GM12891 (cell line): Measurements from ENCODE around the gene DOK3.

Source experiments
- DNase-seq: peaks from one replicate; pipeline ENCODE4 v3.0.0; 2011; ENCODE audit warnings: low spot score; ENCODE audit not compliant: insufficient read length
- FAIRE-seq: peaks from 2 replicates; lab custom pipeline; 2011; peaks lifted over from hg19 to GRCh38; lab: Jason Lieb, UNC
- PAX5 ChIP-seq: IDR thresholded peaks from 2 replicates; pipeline ENCODE4 v1.6.1; 2011; ENCODE audit warnings: low read length, moderate library complexity, mild to moderate bottlenecking; ENCODE audit not compliant: insufficient read depth, severe bottlenecking
- POLR2A ChIP-seq: IDR thresholded peaks from 2 replicates; pipeline ENCODE4 v1.6.1; 2011; ENCODE audit warnings: low read depth, low read length, control low read depth
- POLR2AphosphoS5 ChIP-seq: IDR thresholded peaks from 2 replicates; pipeline ENCODE4 v1.6.1; 2011; ENCODE audit warnings: low read depth, low read length, control low read depth
- POU2F2 ChIP-seq: IDR thresholded peaks from 2 replicates; pipeline ENCODE4 v1.6.1; 2011; ENCODE audit warnings: low read depth, mild to moderate bottlenecking, control low read depth, low read length, moderate library complexity
- SPI1 ChIP-seq: IDR thresholded peaks from 2 replicates; pipeline ENCODE4 v1.6.1; 2011; ENCODE audit warnings: low read depth, low read length, control low read depth
- TAF1 ChIP-seq: IDR thresholded peaks from 2 replicates; pipeline ENCODE4 v1.6.1; 2011; ENCODE audit warnings: low read depth, low read length, control low read depth

DOK3 gene

DNA sequence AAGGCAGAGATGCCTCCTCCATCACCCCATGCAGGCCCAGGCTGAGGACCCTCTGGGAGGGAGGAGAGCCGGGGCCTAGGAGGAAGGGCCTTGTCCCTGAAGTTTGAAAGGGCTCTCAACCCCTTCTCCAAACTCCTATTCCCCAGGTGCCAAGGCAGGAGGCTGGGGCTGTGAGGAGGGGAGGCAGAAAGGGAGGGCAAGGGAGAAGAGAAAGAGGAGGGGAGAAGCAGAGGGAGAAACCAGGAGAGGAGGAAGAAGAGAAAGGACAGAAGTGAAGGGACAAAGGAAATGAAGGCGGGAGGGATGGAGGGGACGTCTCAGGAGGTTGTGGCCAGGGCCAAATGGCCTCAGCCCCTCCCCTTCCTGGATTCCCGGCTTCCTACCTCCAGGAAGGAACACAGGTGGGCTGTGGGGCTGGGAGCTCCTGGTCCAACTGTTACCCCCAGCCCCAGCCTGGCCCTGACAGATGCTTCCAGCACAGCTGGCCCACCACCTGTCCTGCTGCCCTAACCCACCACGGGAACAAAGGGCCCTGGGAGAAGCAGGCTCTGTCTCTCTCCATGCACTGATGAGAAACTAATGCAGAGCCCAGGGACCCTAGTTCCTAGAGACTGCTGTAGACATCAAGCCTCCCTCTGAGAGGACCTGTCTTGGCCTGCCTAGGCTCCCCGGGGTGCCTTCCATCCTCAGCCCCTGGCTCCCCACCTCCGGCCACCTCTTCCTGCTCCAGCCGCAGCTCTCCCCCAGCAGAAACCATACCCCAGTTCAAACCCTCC is 39.7 kb downstream of the DOK3 start:
- FAIRE-seq (no peak), DNase-seq (no peak)
- TF ChIP-seq SPI1 (no peak), POU2F2 (no peak), POLR2A (no peak), PAX5 (no peak), TAF1 (no peak), POLR2AphosphoS5 (no peak)

DNA sequence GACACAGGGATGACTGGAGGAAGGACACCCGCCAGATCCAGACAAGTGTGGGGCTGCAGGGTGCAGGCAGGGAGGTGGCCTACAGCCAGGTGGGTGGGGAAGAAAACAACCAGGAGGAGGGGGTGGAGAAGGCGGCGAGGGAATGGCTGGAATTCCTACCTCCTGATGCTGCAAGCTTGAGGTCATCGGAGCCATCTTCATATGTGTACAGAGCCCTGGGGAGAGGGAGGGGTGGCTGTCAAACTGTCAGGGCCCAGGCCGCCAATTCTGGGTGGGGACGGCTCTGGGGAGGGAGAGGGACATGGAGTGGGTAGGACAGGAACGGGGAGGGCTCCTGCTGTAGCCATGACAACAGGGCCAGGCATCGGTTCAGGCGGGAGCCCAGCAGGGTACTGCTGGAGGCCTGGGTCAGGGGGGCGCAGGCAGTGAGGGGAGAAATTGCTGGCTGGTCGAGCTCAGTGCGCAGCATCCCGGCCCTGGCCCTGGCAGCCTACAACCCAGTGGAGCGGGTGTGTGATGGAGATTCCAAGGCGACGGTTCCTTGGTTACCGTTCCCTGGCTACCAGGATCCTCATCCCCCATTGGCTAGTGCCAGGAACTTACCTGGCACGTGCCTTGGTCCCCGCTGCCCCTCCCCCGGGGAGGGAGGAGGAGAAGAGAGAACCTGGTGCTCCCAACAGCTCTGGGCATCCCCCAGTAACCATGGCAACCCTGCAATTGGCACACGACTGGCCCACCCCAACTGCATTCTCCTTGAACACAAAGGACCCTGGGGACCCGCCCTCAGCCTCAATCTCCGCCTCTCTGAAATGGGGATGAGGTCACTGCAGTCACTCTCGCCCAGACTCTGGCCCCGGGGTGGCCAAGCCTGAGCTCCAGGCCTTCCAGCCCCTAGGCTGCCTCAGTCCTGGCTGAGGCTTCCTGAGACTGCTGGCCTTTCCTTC is 40.7 kb downstream of the DOK3 start:
- TF ChIP-seq POLR2AphosphoS5 (no peak), PAX5 (no peak), POLR2A (no peak), POU2F2 (no peak), SPI1 (no peak), TAF1 (no peak)
- DNase-seq (no peak), FAIRE-seq (no peak)

DNA sequence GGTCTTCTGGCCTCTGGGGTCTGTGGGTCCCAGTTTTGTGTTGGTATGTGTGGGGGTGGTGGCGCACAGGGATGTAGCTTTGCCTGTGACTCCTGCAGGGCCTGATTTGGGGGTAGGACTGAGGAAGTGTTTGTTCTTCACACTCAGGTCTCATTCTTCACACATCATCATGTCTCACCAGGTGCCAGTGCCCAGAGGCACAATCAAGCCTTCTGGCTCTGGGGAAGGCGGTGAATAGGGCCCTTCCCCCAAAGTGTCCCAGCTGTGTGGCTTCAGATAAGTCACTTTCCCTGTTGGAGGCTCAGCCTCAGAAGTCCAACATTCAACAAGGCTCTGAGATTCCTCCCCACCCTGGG is 41.3 kb downstream of the DOK3 start:
- DNase-seq, result no peak
- FAIRE-seq, result no peak

DNA sequence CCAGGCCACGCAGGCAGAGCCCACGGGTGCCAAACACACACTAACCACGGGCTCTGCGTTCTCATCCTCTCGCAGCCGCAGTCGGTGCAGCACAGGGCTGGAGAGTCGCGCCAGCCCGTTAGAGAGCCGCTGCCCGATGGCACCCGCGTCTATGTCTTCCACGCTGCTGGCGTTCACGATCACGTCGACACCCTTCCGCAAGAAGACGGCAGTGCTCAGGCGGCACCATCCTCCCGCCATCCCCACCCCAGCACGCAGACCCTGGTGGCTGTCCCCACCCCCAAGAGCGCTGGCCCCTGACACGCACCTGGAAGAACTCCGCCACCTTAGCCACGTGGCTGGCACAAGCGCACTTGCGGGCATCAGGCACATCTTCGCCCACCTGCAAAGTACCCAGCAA is 42.2 kb downstream of the DOK3 start:
- FAIRE-seq (no peak), DNase-seq (no peak)
- TF ChIP-seq POLR2A, result no peak
- TF ChIP-seq SPI1, result no peak
- TF ChIP-seq TAF1, result no peak
- TF ChIP-seq POU2F2, result no peak
- TF ChIP-seq POLR2AphosphoS5, result no peak
- TF ChIP-seq PAX5, result no peak

More for the DNA sequence above, 41.3 kb downstream of the DOK3 start:
- TF ChIP-seq TAF1 (no peak), PAX5 (no peak), POLR2AphosphoS5 (no peak), SPI1 (no peak), POU2F2 (no peak), POLR2A (no peak)

DNA sequence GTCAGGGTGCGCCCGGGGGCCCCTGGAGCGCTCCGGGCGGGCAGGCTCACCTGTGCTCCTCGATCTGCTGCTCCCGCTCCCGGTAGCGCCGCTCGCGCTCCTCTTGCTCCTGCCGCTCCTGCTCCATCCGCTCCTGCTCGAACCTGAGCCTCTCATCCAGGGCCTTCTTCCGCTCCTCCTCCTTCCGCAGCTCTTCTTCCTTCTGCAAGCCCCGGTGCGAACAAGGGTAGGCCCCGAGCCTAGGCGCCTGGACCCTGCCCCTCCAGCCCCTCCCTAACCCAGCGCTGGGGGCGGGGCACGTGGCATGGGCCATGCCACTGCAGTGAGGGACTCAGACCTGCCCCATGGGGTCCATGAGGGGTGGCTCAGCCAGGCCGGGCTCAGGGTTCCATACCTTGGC is 42.8 kb downstream of the DOK3 start:
- TF ChIP-seq TAF1 (no peak), SPI1 (no peak), POLR2AphosphoS5 (no peak), PAX5 (no peak), POU2F2 (no peak), POLR2A (no peak)
- DNase-seq (no peak), FAIRE-seq (no peak)

DNA sequence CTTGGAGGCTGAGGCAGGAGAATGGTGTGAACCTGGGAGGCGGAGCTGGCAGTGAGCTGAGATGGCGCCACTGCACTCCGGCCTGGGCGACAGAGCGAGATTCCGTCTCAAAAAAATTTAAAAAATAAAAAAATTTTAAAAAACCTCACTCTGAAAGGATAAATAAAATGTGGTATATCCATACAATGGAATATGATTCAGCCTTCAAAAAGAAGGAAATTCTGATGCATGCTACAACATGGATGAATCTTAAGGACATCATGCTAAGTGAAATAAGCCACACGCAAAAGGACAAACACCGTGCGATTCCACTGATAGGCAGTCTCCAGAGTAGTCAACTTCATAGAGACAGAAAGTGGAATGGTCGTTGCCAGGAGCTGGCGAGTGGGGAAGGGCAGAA is 44.6 kb downstream of the DOK3 start:
- DNase-seq (no peak), FAIRE-seq (peak; percentile 23)
- TF ChIP-seq PAX5, result no peak
- no peak for TF ChIP-seq POU2F2
- no peak for TF ChIP-seq SPI1
- TF ChIP-seq POLR2A, result no peak
- TF ChIP-seq POLR2AphosphoS5, result no peak
- no peak for TF ChIP-seq TAF1

DNA sequence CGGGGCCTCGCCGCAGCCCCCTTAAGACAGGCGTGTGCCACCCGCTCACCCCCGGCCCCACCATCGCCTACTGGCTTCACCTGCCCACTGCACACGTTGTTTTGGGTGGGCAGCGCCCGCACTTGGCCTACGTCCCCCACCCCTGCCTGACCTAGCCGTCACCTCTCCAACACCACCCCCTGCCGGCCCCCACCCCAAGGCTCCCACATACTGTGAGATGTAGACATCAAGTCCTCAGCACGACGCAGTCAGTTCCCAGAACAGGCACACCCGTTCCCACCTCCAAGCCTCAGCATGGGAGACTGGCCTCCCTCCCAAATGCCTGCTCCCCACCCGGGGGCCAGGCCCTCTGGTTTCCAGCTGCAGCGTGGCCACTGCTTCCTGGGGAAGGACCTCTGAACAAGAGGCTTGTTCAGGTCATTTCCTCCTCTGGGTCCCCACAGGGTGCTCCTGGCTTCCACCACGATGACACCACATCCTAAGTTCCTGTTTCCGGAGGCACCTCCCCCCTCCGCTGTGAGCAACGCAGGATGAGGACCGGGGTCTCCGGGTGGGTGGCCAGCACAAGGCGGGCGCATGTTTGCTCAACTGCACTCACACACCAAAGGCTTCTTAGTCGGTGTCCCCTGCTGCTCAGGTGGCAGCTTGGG is 47.5 kb downstream of the DOK3 start:
- FAIRE-seq, result no peak
- TF ChIP-seq TAF1 (no peak), POLR2AphosphoS5 (no peak), POLR2A (no peak), POU2F2 (no peak), SPI1 (no peak), PAX5 (no peak)
- DNase-seq, result no peak

DNA sequence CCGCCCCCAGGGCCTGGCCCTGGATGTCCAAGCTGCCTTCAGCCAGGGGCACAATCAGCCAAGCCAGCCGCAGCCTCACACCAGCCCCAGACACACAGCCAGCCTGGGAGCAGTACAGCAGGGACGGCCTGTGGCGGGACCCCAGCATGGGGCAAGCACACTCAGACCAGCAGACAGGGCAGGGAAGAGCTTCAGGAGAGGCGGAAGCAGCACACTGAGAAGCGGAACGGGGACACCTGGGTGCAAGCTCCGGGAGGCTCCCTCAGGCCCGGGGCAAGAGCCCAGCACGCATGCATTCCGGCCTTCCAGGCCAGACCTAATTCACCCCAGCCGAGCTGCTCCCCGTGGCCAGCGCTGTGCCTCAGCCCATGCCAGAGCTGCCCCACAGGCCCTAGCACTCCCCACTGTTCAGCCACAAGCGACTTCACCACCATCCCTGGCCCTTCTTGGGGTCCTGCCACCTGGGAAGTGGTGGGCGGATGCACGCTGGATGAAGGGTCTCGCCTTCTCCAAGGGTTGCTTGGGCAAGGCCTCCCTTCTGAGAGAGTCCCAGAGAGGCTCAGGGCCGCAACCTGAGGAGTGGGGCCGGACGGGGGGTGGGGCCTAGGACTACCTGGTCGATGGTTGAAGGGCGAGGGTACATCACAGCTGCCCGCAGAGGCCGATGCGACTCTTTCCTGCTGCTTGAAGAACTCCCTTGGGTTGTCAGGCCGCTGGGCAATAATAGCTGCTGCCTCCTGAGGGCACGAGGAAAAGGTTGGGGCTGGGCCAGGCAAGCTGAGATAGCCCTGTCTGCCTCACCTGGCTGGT is 49.6 kb downstream of the DOK3 start:
- no peak for TF ChIP-seq SPI1
- no peak for TF ChIP-seq PAX5
- TF ChIP-seq POLR2AphosphoS5, result peak; percentile 54; the same call in 1 of the 2 replicates
- TF ChIP-seq POLR2A, result no peak
- no peak for TF ChIP-seq TAF1
- TF ChIP-seq POU2F2, result no peak
- FAIRE-seq, result no peak

DNA sequence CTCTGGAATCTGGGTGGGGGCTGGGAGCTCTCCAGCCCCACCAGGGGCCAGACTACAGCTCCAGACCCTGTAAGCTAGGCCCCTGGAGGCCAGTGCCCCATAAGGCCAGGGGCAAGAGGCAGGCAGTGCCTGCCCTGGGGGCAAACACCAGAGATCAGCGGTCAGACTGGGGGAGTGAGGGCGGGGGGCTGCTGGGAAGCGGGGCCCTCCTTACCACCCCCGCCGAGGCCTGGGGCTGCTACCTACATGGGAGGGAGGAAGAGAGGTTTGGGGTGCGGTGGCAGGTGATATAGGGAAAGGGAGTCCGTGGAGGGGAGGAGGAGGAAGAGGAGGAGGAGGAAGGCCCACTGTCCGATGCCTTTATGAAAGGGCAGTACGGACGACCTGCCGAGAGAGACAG is 50.3 kb downstream of the DOK3 start:
- DNase-seq (no peak), FAIRE-seq (no peak)
- TF ChIP-seq TAF1 (no peak), SPI1 (no peak), POLR2AphosphoS5 (no peak), PAX5 (no peak), POLR2A (no peak), POU2F2 (no peak)

More for the DNA sequence above, 49.6 kb downstream of the DOK3 start:
- no peak for DNase-seq
